HG02973 (cell line): ENCODE data around the gene TRAK1.

Experiments used
- ATAC-seq: cut with Tn5 transposase; IDR thresholded peaks from one replicate; pipeline ENCODE4 v1.9.1; 2021; ENCODE audit warnings: moderate library complexity; ENCODE audit not compliant: unreplicated experiment

Gene TRAK1

DNA sequence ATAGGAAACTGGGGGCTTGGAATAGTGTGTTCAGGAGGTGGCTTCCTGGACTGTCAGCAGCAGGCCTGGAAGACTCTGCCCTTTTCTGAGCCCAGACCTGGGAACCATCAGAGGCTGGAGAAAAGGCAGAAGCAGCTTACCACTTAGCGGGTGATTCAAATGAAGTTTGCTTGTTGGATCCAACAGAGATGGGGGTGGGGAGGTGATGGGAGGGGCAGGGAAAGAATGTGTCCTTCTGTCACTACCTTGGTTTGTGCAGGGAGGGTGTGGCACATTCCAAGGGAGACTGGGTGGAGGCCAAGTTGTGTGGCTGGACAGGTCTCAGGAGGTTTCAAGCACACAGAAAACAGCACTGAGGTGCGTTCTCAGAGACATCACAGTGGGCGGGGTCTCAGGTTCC lies 58.8 kb downstream of the TRAK1 start:
- ATAC-seq = no peak

DNA sequence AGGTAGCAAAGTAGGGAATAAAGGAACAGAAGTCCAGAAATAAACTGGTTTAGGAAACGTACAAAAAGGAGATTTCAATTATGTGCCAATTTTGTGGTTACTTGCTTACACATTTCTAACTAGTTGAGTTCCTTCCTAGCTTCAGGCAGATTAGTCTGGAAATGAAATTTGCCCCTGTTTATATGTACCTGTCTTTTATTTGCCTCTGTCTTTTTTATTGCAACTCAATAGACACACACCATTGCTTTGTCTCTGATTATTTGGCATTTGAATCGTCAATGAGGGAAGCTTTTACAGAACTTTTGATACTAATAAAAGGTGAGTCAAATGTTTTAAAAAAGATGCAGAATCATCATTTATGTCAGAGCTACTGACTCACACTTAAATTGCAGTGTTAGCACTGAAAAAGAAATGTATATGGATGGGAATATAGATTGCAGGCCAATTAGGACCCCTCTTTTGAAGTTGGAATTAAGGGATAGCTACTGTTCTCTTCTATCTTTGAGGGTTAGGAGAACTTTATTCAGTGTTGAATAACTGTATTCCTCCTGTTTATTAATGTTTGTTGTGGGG lies 60.5 kb downstream of the TRAK1 start:
- no peak for ATAC-seq

DNA sequence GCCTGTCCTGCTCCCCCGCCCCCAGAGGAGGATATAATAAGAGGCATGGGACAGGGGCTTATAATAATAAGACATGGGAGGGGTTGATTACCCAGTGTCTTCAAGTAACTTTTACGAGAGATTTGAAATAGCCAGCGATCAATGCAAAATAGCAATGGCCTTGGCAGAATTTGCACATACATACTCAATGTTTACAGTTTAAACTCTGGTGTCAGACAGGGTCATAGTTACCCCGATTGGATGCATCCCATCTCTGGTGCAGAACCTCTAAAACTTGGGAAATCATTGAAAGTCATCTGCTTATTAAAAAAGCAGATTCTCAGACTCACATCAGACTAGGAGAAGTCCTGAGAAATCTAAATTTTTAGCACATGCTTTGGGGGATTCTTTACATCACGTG lies 61.0 kb downstream of the TRAK1 start:
- ATAC-seq = no peak

DNA sequence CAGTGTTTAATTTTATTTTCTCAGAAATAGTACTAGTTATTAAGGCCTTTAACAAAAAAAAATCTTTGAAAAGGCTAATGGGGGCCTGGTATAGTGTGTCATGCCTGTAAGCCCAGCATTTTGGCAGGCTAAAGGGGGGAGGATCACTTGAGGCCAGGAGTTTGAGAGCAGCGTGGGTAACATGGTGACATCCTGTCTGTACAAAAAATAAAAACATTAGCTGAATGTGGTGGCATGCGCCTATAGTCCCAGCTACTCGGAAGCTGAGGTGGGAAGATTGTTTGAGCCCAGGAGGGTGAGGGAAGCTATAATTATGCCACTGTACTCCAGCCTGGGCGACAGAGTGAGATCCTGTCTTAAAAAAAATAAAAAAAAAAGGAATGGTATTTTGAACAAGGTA lies 61.9 kb downstream of the TRAK1 start:
- ATAC-seq = no peak

DNA sequence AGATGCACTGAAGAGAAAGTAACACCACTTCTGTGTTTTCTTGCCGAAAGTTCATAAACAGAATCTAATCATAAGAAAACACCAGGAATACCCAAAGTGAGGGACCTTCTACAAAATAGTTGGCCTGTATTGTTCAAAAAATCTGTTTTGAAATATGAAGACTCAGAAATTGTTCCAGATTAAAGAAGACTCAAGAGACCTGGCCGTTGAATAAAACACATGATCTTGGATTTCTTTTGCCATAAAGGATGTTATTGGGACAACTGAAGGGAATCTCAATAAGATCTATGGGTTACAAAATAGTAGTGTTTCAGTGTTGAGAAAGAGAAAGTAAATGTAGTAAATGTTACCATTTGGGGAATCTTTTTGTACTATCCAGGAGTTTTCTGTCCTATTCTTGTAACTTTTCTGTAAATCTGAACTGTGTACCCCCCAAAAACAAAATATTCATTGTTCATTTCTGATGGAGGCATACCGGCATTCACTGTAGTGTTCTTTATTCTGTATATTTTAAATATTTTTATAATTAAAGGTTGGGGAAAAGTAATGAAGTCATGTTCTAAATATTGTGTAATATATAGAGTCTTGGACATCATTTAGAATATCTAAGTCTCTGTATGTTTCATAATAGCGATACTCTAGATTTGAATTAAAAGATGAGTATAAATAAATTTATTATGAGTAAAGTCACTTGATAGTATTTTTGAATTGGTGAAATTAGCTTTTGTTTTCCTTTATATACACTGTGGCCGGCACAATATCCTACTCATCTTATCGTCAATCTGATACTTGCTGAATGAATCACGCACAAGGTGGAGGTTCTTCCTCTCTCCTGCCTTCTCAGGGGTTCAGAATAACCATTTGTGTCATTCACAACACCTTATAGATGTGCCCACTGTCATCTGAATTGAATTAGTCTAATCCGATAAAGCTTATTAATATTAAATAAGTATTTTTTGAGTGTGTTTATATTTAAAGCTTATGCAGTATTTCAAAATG lies 66.7 kb downstream of the TRAK1 start:
- no peak for ATAC-seq

DNA sequence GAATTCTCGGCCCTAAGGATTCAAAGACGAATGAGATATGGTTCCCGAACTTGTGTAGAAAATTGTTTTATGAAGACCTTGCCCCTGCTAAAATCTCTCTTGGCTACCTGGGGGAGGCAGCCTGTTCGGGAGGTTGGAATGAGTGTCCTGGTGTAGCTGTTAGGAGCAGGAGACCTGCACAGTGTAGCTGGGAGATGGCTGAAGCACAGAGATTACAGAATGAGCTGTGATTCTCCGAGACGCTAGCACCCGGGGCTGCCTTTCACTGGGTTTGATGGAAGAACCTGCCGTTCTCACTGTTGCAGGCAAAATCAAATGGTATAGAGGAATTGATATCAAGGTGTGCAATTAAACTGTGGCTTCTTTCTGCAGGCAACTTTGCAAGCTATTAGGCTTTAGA lies 68.0 kb downstream of the TRAK1 start:
- ATAC-seq = no peak

DNA sequence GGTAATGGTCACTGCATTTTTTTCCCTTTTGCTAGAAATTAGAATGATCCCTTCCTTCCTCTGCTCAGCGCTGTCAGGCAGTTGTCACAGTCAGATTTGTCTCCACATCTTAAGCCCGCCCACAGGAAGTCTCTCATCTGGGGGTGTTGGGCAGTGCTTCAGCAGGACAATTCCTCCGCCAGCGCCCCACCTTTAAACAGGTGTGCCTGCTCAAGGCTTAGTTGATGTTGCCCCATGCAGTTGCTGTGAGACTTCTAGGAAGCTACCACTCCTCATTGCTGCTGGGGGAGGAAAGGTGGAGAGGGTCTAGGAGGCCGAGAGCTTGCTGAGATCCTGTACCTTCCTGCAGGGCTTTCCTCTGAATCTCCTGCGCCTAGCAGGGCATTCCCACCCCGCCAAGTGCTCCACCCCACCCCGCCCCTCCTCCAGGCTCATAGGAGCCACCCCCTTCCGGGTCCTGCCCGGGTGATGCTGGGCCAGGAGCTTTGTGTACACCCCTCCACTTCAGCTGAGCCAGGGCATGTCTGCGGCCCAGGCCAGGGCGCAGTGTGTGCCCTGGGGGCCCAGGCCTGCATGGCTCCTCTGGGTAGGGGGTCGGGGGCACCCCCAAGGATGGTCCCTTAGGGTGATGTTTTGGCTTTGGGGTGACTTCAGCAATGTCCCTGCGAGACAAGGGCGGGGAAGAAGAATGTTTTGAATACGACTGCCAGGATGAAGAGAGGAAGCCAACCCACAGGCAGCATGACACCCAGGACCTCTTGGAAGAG lies 68.7 kb downstream of the TRAK1 start:
- no peak for ATAC-seq

DNA sequence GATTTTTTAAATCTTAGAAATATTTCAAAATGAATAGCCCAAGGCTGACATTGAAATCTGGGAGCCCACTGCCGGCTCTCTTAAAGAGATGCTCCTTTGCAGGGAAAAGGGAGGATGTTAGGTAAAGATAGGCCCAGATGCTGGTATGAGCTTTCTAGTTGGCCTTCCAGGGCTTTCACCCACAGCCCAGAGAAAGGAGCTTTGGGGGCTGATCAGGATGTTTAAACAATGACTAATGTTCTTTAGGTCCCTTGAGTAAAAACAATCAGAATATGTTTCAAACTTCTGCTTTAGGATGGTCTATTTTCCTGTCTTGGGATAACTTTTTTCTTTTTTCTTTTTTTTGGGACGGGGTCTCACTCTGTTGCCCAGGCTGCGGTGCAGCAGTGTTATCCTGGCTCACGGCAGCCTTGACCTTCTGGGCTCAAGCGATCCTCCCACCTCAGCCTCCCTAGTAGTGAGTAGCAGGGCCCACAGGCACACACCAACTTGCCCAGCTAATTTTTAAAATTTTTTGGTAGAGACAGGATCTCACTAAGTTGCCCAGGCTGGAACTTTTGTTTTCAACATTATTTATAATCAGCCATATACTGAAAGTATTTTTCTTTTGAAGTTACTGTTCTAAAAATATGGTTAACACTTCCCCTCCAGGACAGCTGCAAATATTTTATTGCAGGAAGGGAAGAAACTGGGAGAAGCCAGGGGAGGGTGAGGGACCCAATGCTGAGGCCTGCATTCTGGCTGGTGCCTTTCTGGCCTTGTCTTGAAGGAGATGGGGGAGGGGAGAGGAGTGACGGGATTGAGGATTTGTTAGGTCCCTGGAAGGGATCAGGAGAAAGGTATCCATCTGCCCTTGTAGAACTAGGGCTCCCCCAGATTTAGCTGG lies 70.1 kb downstream of the TRAK1 start:
- no peak for ATAC-seq

DNA sequence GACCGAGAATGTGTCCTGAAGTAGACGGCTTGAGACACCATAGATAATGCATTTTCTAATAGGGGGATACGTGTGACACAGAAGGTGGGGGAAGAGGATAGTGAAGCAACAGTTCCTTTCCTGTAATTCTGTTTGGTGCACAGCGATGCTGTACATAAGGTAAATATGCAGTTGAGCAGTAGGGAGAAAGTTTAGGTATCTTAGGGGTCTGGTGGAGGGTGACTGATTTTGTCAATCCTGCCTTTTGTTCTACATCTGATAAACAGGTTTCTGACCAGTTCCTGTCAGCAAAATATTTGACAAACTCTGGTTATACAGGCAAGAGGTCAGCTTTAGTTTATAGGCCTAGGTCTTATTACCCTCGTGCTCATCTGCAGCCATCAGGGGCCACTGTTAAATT lies 71.3 kb downstream of the TRAK1 start:
- no peak for ATAC-seq

DNA sequence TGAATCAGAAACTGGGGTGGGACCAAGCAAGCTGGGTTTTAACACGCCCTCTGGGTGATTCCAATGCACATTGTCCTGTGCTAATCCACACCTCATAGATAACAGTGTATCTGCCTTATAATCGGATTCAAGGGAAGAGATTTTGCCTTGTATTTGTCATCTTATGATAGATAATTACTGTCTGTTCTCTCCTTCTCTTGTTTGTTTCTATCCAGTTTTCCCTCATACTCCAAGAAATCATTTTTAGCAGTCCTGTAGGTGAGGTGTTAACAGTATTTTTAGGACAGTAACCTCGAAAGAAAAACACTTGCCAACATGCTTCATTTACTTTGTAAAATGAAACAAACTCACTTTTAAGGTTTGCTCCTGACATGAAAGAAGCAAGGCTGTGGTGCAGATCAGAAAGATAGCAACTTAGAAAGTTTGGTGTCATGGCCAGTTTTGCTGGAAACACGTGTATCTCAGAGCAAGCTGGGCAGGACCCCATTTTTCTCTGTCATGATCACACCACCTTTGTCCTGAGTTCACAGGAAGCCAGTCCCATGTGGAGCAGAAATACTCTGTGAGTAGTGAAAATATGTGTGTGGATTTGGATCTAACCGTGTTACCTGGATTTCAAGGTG lies 72.6 kb downstream of the TRAK1 start:
- ATAC-seq = no peak

DNA sequence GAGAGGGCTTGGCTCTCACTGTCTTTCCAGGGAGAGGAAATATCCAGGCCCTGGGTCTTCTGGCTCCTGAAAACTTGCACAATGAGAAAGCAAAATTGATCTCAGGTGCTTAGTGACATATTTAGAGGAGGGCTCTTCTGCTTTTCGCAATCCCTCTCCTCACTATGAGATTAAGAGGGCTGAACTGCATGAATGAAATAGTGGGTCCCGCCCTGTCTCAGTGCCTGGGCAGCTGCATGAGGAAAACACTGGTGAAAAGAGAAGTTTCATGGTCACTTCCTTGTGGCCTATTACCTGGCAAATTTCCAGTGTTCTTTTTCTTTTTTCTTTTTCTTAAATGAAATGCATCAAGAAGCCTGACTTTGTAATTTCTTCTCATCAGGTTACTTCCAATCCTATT lies 73.5 kb downstream of the TRAK1 start:
- ATAC-seq = no peak

DNA sequence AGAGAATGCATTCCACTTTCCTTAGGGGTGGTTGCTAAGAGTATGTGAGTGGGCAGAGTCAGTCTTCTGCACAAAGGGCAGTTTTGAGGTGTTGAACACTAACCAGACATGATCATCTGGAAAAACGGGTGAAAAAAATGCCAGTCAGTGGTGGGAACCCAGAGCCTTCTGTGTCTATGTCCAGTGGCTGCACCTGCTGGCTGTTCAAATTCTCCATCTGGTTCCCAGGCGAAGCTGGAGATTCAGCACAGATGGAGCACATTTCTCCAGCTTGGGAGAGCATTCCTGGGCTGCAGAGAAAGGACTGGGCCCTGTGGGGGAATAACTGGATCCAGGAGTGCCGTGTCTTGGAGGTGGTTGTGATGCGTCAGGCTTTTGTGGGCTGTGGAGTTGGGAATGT lies 74.1 kb downstream of the TRAK1 start:
- ATAC-seq = no peak

DNA sequence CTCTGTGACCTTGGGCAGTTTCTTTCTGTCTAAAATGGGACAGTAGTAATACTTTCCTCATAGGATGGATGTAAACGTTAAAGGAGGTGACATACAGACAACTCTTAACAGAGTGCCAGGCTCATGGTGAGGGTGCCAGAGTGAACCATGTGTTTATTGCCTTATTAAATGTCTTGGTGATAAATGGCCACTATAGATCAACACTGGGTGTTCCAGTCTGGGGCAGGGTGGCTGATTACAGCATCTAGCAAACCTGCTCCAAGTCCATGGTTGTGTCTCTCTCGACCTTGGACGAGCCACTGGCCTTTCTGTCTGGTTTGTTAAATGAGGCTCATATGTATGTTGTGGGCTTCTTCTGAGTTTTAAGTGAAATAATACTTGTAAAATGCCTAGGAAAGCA lies 75.1 kb downstream of the TRAK1 start:
- ATAC-seq = no peak

DNA sequence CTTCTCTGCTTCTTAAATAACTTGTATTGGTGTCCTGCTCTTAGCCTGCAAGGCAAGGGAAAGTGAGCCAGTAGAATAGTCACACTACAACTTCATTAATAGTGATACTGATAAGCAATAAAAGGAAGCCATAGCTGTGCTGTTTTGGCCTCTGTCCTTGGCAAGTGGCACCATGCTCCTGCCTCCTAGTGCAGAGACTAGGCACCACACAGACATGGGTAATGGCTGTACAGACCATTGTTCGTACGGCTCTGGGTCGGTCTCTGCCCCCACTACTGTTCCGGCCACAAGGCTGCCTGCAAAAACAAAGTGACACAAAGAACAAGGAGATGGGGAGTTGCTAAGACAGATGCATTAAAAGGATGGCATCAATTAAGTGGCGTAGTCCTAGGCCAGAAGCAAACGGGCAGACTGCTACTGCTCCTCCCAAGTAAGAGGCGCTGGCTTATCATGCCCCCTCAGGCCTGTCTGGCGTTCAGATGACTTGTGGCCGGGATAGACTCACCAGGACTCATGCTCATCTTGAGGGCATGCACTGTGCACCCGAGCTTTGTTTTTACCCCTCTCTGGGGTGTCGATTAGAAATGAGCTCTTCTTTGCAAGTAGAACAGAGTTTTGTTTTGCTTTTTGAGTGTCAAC lies 75.6 kb downstream of the TRAK1 start:
- no peak for ATAC-seq

DNA sequence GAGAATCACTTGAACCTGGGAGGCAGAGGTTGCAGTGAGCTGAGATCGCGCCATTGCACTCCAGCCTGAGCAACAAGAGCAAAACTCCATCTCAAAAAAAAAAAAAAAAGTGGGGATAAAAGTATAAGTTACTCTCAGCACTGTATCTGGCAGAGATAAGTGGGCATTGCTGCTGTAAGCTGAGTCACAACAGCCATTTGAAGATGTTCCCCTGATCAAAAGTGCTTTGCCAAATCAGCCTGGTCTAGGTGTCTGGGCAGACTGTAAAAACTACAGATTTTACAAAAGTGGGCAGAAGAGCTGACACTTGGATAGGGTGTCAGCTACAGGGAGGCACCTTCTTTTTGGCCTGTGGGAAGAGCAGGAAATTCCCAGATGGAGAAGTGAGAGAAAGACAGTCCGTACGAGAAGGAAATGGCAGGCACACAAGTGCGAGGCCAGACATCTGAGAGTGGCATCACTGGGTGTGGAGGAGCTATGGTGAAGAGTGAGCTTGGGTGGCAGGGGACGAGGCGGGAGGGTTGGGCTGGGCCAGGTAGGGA lies 78.5 kb downstream of the TRAK1 start:
- ATAC-seq = no peak

DNA sequence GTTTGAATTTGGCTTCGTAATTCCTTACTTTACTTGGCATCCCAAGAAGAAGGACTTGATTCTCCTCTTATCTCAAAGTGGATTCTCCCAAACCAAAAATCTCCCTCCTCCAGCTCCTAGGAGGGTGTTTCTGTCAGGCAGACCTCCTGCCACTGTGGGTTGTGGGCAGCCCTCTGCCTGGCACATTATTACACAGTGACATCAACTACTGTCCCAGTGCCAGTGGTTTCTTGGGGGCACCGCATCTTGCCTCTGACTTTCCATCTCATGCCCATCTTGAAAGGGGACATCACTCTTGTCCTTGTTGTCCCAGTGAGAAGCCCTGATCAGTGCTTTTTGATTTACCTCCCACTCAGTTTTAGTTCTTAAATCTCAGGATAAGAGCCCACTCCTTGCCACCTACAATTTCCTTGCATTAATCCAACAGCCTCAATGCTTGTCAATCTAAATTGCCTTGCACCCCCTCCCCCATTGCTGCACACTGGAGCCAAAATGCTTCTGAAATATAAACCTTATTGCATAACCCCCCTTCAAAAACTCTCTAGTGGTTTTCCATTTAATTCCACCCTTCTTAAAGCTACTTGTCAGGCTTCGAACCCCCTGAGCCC lies 81.0 kb downstream of the TRAK1 start:
- no peak for ATAC-seq

DNA sequence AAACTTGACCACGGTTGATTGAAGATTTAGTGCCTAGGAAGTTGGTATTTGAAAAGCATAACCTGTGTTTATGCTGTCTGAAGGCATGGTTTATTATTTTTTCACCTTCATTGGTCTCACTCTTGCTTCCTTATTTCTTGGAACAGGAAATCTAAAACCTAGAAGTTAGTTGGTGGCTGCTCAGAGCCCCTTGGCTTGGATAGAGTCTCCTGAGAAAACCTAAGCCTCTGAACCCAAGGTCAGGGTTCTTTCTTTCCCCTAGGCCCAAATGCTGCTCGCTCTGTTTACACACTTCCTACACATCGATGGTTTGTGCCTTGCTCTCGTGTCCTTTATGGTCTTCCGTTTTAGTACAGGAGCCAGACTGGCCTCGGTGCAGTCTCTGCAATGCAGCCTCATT lies 82.2 kb downstream of the TRAK1 start:
- no peak for ATAC-seq

DNA sequence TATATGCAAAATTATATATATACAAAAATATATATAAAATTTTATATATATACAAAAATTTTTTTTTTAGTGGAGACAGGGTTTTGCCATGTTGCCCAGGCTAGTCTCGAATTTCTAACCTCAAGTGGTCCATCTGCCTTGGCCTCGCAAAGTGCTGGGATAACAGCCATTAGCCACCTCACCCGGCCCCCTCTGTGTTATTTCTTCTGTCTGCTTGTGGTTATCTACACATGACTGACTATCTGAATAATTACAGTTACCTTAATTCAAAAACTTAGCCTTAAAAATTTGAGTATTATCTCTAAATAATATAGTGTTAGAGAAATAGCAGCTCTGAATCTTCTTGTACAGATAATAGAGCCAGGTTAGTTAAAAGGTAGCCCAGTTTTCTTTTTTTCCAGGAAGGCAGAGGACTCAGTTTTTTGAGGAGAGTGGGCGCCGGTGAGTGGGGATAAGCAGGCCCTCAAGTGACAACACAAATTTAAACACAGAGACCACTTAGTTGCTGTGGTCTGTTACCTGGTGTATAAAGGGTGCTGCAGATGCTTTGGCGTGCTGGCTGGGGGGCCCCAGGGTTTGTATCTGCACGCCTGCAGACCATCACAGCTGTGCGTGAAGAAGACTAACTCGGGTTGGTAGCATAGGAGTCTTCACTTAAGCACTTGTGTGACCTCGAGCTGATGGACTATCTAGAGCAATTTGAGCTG lies 83.7 kb downstream of the TRAK1 start:
- no peak for ATAC-seq
